Panc1 (cell line): Measurements from ENCODE around the gene ARMC10.
"Not testable (repeated sequence)": the region's sequence is repeated elsewhere in the genome, so short reads cannot be mapped to it uniquely, and the experiment has no call there.

Source experiments
- POLR2AphosphoS5 ChIP-seq: IDR thresholded peaks from 2 replicates; pipeline ENCODE4 v1.6.1; 2012; ENCODE audit warnings: mild to moderate bottlenecking, low read depth, low read length, moderate library complexity
- SIN3A ChIP-seq: IDR thresholded peaks from 2 replicates; pipeline ENCODE4 v1.6.1; 2012; ENCODE audit warnings: low read depth, mild to moderate bottlenecking, low read length, moderate library complexity, borderline replicate concordance; ENCODE audit not compliant: insufficient read depth
- TF ChIP-seq, protein P1 (sequence below): fragments of 450-650 bp; IDR thresholded peaks from 2 replicates; pipeline ENCODE4 v1.5.1; 2017; ENCODE audit warnings: mild to moderate bottlenecking

DNA sequence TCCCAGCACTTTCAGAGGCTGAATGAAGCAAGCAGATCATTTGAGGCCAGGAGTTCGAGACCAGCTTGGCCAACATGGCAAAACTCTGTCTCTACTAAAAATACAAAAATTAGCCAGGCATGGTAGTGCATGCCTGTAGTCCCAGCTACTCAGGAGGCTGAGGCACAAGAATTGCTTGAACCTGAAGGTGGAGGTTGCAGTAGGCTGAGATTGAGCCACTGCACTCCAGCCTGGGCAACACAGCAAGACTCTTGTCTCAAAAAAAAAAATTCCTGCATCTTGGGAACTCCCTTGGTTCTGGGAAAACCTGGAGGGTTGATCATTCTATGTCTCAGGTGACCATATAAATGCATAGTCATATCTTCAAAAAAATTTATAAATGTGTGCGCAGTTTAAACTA, 69.8 kb downstream of the ARMC10 start:
- TF ChIP-seq, protein P1, sequence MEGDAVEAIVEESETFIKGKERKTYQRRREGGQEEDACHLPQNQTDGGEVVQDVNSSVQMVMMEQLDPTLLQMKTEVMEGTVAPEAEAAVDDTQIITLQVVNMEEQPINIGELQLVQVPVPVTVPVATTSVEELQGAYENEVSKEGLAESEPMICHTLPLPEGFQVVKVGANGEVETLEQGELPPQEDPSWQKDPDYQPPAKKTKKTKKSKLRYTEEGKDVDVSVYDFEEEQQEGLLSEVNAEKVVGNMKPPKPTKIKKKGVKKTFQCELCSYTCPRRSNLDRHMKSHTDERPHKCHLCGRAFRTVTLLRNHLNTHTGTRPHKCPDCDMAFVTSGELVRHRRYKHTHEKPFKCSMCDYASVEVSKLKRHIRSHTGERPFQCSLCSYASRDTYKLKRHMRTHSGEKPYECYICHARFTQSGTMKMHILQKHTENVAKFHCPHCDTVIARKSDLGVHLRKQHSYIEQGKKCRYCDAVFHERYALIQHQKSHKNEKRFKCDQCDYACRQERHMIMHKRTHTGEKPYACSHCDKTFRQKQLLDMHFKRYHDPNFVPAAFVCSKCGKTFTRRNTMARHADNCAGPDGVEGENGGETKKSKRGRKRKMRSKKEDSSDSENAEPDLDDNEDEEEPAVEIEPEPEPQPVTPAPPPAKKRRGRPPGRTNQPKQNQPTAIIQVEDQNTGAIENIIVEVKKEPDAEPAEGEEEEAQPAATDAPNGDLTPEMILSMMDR = not testable (repeated sequence)
- not testable (repeated sequence) for TF ChIP-seq POLR2AphosphoS5, SIN3A
